Measurements from ENCODE around the gene PSG5. TPM values are rescaled to one million over a fixed set of nuclear protein-coding genes. Genes with fewer than 3 reads are reported as not detected.
"Not testable (repeated sequence)": the region's sequence is repeated elsewhere in the genome, so short reads cannot be mapped to it uniquely, and the experiment has no call there.

PSG5 gene
- total RNA-seq, 1 experiment from 2014 or later: not detected

- POLR2A ChIA-PET; H3K27ac Mint-ChIP-seq; H3K36me3 Mint-ChIP-seq; H3K27me3 Mint-ChIP-seq (ENCODE audit: low read depth); CTCF ChIA-PET; ATAC-seq; DNase-seq (ENCODE audit: low spot score); H3K4me3 Mint-ChIP-seq: not testable (repeated sequence)
- H3K4me1 Mint-ChIP-seq: peaks cover 15% of the 10 kb centered on the region
- H3K9me3 Mint-ChIP-seq: peaks cover 47% of the 10 kb centered on the region
These were observed 36.5 kb downstream of the PSG5 start for GRCh38 chr19:43149788-43150187.

- Mint-ChIP-seq H3K9me3 (peaks cover 38% of the 10 kb centered on the region), H3K27me3 (ENCODE audit: low read depth) (no peaks in the 10 kb centered on the region; the same call in 1 of the 2 replicates), H3K4me3 (no peak overlapping the region), H3K36me3 (0 out of 2 replicates have a peak, but pooled peaks cover 2% of the 10 kb centered on the region), H3K27ac (no peak overlapping the region), H3K4me1 (peaks cover 7% of the 10 kb centered on the region)
- TF ChIP-seq SOX15 (CRISPR knock-in tag; IDR thresholded peaks at IDR 0.05): no peak
- no peak for TF ChIP-seq CTCF (IDR thresholded peaks at IDR 0.05)
- no peak for TF ChIP-seq PRRX2 (CRISPR knock-in tag; IDR thresholded peaks at IDR 0.05)
- ATAC-seq (no peak), DNase-seq (ENCODE audit: low spot score) (no peak)
- ChIA-PET CTCF (no interaction called here), POLR2A (no interaction called here)
These were observed 38.1 kb downstream of the PSG5 start for GRCh38 chr19:43148233-43148632.

- POLR2A ChIA-PET; H3K36me3 Mint-ChIP-seq; H3K4me3 Mint-ChIP-seq; H3K27me3 Mint-ChIP-seq (ENCODE audit: low read depth); H3K4me1 Mint-ChIP-seq; H3K27ac Mint-ChIP-seq; ATAC-seq; DNase-seq (ENCODE audit: low spot score); CTCF ChIA-PET: not testable (repeated sequence)
- peaks cover 47% of the 10 kb centered on the region for H3K9me3 Mint-ChIP-seq
These were observed 44.6 kb downstream of the PSG5 start for GRCh38 chr19:43141763-43142162.

GRCh38 chr19:43132696-43133095, 53.6 kb downstream of the PSG5 start:
- Mint-ChIP-seq H3K27me3 (ENCODE audit: low read depth) (no peaks in the 10 kb centered on the region), H3K36me3 (no peaks in the 10 kb centered on the region), H3K27ac (no peak overlapping the region), H3K9me3 (peaks cover 34% of the 10 kb centered on the region), H3K4me3 (no peak overlapping the region), H3K4me1 (peaks cover 9% of the 10 kb centered on the region)
- DNase-seq (ENCODE audit: low spot score) (no peak), ATAC-seq (no peak)
- ChIA-PET CTCF (no interaction called here), POLR2A (no interaction called here)
- TF ChIP-seq KAT7 (CRISPR knock-in tag; IDR thresholded peaks at IDR 0.05; ENCODE audit: borderline replicate concordance) (no peak), JUN (CRISPR knock-in tag; IDR thresholded peaks at IDR 0.05) (no peak), ZBTB21 (CRISPR knock-in tag; IDR thresholded peaks at IDR 0.05; ENCODE audit: borderline replicate concordance) (no peak), ATF2 (CRISPR knock-in tag; IDR thresholded peaks at IDR 0.05; ENCODE audit: borderline replicate concordance, low read depth) (no peak), TEAD1 (CRISPR knock-in tag; IDR thresholded peaks at IDR 0.05) (no peak), AFF4 (CRISPR knock-in tag; IDR thresholded peaks at IDR 0.05; ENCODE audit: borderline replicate concordance) (no peak), NR3C1 (CRISPR knock-in tag; conservative IDR thresholded peaks at IDR 0.05; ENCODE audit: low read depth) (no peak), ZNF423 (CRISPR knock-in tag; IDR thresholded peaks at IDR 0.05) (no peak), ZNF317 (CRISPR knock-in tag; IDR thresholded peaks at IDR 0.05; ENCODE audit: borderline replicate concordance, low read depth) (no peak), SP1 (CRISPR knock-in tag; conservative IDR thresholded peaks at IDR 0.05) (no peak), ZNF138 (CRISPR knock-in tag; conservative IDR thresholded peaks at IDR 0.05) (no peak), ZMAT4 (CRISPR knock-in tag; IDR thresholded peaks at IDR 0.05) (no peak), TCF7 (CRISPR knock-in tag; IDR thresholded peaks at IDR 0.05; ENCODE audit: low read depth) (no peak), ARID4B (CRISPR knock-in tag; IDR thresholded peaks at IDR 0.05; ENCODE audit: borderline replicate concordance) (no peak)

Measured in WTC11 (cell line).